Erythroblast (primary cell): ENCODE data around the gene IRS1.

ENCODE experiments used
- GATA1 ChIP-seq: IDR thresholded peaks from 2 replicates; pipeline ENCODE4 v1.6.1; 2011; ENCODE audit warnings: low read depth, mild to moderate bottlenecking, control low read depth, low read length, moderate library complexity
- POLR2A ChIP-seq: IDR thresholded peaks from 2 replicates; pipeline ENCODE4 v1.6.1; 2011; ENCODE audit warnings: mild to moderate bottlenecking, low read length

- TF ChIP-seq POLR2A (no peak), GATA1 (no peak)
Observed at GRCh38 chr2:226831266-226831665, 31.6 kb upstream of the IRS1 start.
